GM12878 (cell line): ENCODE measurements around the gene CARD9. TPM values are rescaled to one million over a fixed set of nuclear protein-coding genes. Genes with fewer than 3 reads are reported as not detected.

Experiments
- ATAC-seq: fragments of 200-7000 bp; cut with Tn5 transposase; 3 replicates; pipeline ENCODE4 v1.9.1; 2020; ENCODE audit warnings: mild to moderate bottlenecking, moderate library complexity
- BruUV-seq: library from RNA; stranded (reverse); fragments of 400-500 nt; replicated peaks from 2 replicates; lab custom pipeline; 2021; lab: Mats Ljungman, UMichigan
- CTCF ChIA-PET: fragments of 300-600 bp; sonication (Branson Sonifier 250); formaldehyde crosslinking; extraction: SDS; loops from one replicate; lab custom pipeline; 2021; ENCODE audit warnings: inconsistent platforms; lab: Yijun Ruan, JAX
- POLR2A ChIA-PET: fragments of 350-600 bp; formaldehyde crosslinking; extraction: SDS; loops from one replicate; lab custom pipeline; 2021; ENCODE audit warnings: inconsistent platforms; lab: Charles Lee
- RAD21 ChIA-PET: fragments of 300-600 bp; sonication (Branson Sonifier 250); formaldehyde crosslinking; loops from one replicate; lab custom pipeline; 2023; ENCODE audit warnings: antibody characterized with exemption; ENCODE audit not compliant: unreplicated experiment; lab: Charles Lee
- SMC1A ChIA-PET: fragments of 300-600 bp; sonication (Branson Sonifier 250); formaldehyde crosslinking; loops from one replicate; lab custom pipeline; 2023; ENCODE audit not compliant: unreplicated experiment, uncharacterized antibody; lab: Charles Lee
- DNase-seq: peaks from one replicate; pipeline ENCODE4 v3.0.0-alpha.2; 2011; ENCODE audit warnings: low read depth, low spot score
- FAIRE-seq: peaks from 3 replicates; lab custom pipeline; 2011; peaks lifted over from hg19 to GRCh38; lab: Jason Lieb, UNC
- H2AFZ ChIP-seq: 2 replicates; pipeline ENCODE4 v1.6.0; 2011; ENCODE audit warnings: low read depth, low read length, control low read depth; ENCODE audit not compliant: control insufficient read depth
- H3K27ac ChIP-seq: 2 replicates; pipeline ENCODE4 v1.5.1; 2011; ENCODE audit warnings: control low read depth; ENCODE audit not compliant: control insufficient read depth, insufficient read depth
- H3K27me3 ChIP-seq, 2 experiments: replicated peaks in 1 of 2; 2 replicates each; pipeline versions ENCODE4 v1.6.0 to v1.6.1; 2011; ENCODE audit warnings: low read length in 1 of 2; ENCODE audit not compliant: control insufficient read depth in 2 of 2, insufficient read depth in 2 of 2
- H3K36me3 ChIP-seq, 2 experiments: 2 replicates each; pipeline ENCODE4 v1.5.1; 2011; ENCODE audit warnings: low read length in 1 of 2; ENCODE audit not compliant: control insufficient read depth in 2 of 2, insufficient read depth in 2 of 2
- H3K4me1 ChIP-seq: 2 replicates; pipeline ENCODE4 v1.6.1; 2011; ENCODE audit warnings: mild to moderate bottlenecking, low read length, moderate library complexity, mixed read lengths; ENCODE audit not compliant: control insufficient read depth, insufficient read depth
- H3K4me2 ChIP-seq: 2 replicates; pipeline ENCODE4 v1.6.0; 2011; ENCODE audit warnings: control low read depth; ENCODE audit not compliant: control insufficient read depth, insufficient read depth
- H3K4me3 ChIP-seq: fragments of 200-600 bp; sonication (generic); 2 replicates; pipeline ENCODE4 v1.5.1; 2016
- H3K79me2 ChIP-seq: 2 replicates; pipeline ENCODE4 v1.6.0; 2011; ENCODE audit warnings: low read length; ENCODE audit not compliant: control insufficient read depth, insufficient read depth
- H3K9ac ChIP-seq: 2 replicates; pipeline ENCODE4 v1.8.0; 2011; ENCODE audit warnings: low read length, control low read depth, mixed read lengths; ENCODE audit not compliant: control insufficient read depth, insufficient read depth
- H3K9me3 ChIP-seq: replicated peaks from 3 replicates; pipeline ENCODE4 v1.5.1; 2011; ENCODE audit warnings: mild to moderate bottlenecking, low read length; ENCODE audit not compliant: control insufficient read depth, insufficient read depth
- H4K20me1 ChIP-seq: 2 replicates; pipeline ENCODE4 v1.6.0; 2011; ENCODE audit not compliant: control insufficient read depth, insufficient read depth
- ATF7 ChIP-seq: fragments of 450-650 bp; IDR thresholded peaks from 2 replicates; pipeline ENCODE4 v1.6.1; 2016; ENCODE audit warnings: low read depth, mild to moderate bottlenecking
- CBFB ChIP-seq: IDR thresholded peaks from 2 replicates; pipeline ENCODE4 v1.6.1; 2016; ENCODE audit warnings: antibody characterized with exemption, low read depth
- CHD2 ChIP-seq: IDR thresholded peaks from 2 replicates; pipeline ENCODE4 v1.6.1; 2011; ENCODE audit warnings: low read depth, low read length, improper control_type of control experiment, borderline replicate concordance
- HDAC2 ChIP-seq: fragments of 200-600 bp; sonication (generic); IDR thresholded peaks from 2 replicates; pipeline ENCODE4 v1.6.1; 2017
- IKZF1 ChIP-seq: fragments of 450-650 bp; conservative IDR thresholded peaks from 2 replicates; pipeline ENCODE4 v1.6.1; 2017; ENCODE audit warnings: antibody characterized with exemption, mild to moderate bottlenecking
- NFYB ChIP-seq: IDR thresholded peaks from 2 replicates; pipeline ENCODE4 v1.6.1; 2011; ENCODE audit warnings: low read depth, mild to moderate bottlenecking, low read length, improper control_type of control experiment, moderate library complexity; ENCODE audit not compliant: insufficient read depth
- NR2C2 ChIP-seq: IDR thresholded peaks from 2 replicates; pipeline ENCODE4 v1.6.1; 2011; ENCODE audit warnings: borderline replicate concordance, low read depth; ENCODE audit not compliant: control insufficient read depth, insufficient read length
- POLR2A ChIP-seq: IDR thresholded peaks from 2 replicates; pipeline ENCODE4 v1.6.1; 2011; ENCODE audit warnings: low read depth, mild to moderate bottlenecking, low read length
- POLR2AphosphoS2 ChIP-seq: IDR thresholded peaks from 2 replicates; pipeline ENCODE4 v1.6.1; 2011; ENCODE audit warnings: low read depth, mild to moderate bottlenecking, low read length, improper control_type of control experiment, moderate library complexity
- TBL1XR1 ChIP-seq: IDR thresholded peaks from 2 replicates; pipeline ENCODE4 v1.6.1; 2012; ENCODE audit warnings: low read depth, low read length, improper control_type of control experiment
- TCF3 ChIP-seq: IDR thresholded peaks from 2 replicates; pipeline ENCODE4 v1.6.1; 2012; ENCODE audit warnings: low read depth, mild to moderate bottlenecking, low read length, borderline replicate concordance; ENCODE audit not compliant: insufficient read depth
- ZZZ3 ChIP-seq: IDR thresholded peaks from 2 replicates; pipeline ENCODE4 v1.6.1; 2011; ENCODE audit warnings: low read depth; ENCODE audit not compliant: control insufficient read depth, insufficient read length
- WGBS: methylation state at CpG from one replicate; pipeline ENCODE4 v1.1.6; 2016; ENCODE audit warnings: low lambda C conversion rate; ENCODE audit not compliant: insufficient replicate concordance, insufficient coverage; ENCODE audit errors: missing lambda C conversion rate; 5-methylcytosine and 5-hydroxymethylcytosine counted together
- in situ Hi-C: fragments of 300-500 bp; cut with MboI; formaldehyde crosslinking; loops from 9 replicates; pipeline ENCODE4 v1.14.3; 2018; ENCODE audit warnings: mixed read lengths
- intact Hi-C: fragments of 100-400 bp; cut with micrococcal nuclease; formaldehyde crosslinking; loops from one replicate; pipeline ENCODE4 v1.14.2; 2022; ENCODE audit not compliant: unreplicated experiment
- polyA plus RNA-seq, 11 experiments: library from polyadenylated mRNA; depleted of rRNA in 4 of 11; unstranded in 6 of 11; stranded (reverse) in 5 of 11; fragments of >200 nt; fragmentation: Nextera tagmentation in 4 of 11; fragmentation: Illumina TruSeq in 1 of 11; extraction: Ambion mirVana in 4 of 11; extraction: Trizol in 1 of 11; gene quantifications; 1 replicate in 1 of 11; 2 replicates in 10 of 11; pipeline versions ENCODE4 v1.2.1 to v1.2.3, GENCODE V29; 2011 to 2016; ENCODE audit warnings: inconsistent platforms in 2 of 11, missing spikeins in 2 of 11, low read depth in 1 of 11
- total RNA-seq, 4 experiments: library from RNA; depleted of rRNA in 3 of 4; stranded (reverse); fragments of >200 nt in 3 of 4; fragmentation: Illumina TruSeq in 1 of 4; extraction: Trizol in 1 of 4; gene quantifications; 2 replicates each; pipeline versions ENCODE4 v1.2.1 to v1.2.3, GENCODE V29; 2013 to 2021
- TF ChIP-seq, protein P1 (sequence below): IDR thresholded peaks from 2 replicates; pipeline ENCODE4 v1.6.1; 2011; ENCODE audit warnings: borderline replicate concordance, low read depth, mild to moderate bottlenecking, moderate library complexity, mixed read lengths, low read length; ENCODE audit not compliant: insufficient read depth; ENCODE audit errors: extremely low read length

Gene CARD9
- total and polyA plus RNA-seq, 10 of the 15 experiments (the other 5 are each of a cell fraction or from before 2014, with no cell fraction given) = 0.11 to 4.9 (median 1.8) TPM; not detected in 1

DNA sequence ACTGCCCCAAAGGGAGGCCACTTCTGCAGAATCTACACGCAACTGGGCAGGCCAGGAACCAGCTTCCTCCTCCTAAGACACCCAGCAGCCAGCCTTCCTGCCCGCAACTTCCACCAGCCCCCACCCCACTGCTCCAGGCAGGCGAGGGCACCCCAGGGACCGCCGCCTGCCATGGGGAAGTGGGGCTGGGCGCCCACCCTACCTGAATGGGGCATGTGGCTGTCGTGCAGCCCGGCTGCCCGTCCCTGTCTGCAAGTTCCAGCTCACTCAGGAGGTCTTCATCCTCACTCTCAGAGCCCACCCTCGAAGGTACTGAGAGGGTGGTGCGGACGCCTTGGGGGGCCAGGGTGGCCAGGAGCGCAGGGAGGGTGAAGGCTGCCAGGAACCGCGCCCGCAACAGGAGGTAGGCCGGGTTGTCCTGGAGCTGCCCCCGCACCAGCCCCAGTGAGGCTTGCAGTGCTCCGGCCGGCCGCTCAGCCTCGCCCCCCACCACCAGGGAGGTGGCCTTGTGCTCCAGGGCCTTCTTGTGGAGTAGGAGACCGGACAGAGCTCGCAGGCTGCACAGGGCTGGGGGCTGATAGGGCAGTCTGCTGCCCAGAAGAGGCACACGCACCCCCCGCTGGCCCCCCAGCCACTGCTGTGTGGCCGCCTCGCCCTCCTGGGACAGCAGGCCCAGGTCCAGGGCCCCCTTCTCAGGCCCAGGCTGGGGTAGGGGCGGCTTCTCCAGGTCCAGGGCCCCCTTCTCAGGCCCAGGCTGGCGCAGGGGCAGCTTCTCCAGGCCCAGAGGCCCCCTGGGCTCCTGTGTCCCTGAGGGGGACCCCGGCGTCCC lies 4.1 kb upstream of the CARD9 start:
- H3K9ac ChIP-seq = no peak overlapping the region

DNA sequence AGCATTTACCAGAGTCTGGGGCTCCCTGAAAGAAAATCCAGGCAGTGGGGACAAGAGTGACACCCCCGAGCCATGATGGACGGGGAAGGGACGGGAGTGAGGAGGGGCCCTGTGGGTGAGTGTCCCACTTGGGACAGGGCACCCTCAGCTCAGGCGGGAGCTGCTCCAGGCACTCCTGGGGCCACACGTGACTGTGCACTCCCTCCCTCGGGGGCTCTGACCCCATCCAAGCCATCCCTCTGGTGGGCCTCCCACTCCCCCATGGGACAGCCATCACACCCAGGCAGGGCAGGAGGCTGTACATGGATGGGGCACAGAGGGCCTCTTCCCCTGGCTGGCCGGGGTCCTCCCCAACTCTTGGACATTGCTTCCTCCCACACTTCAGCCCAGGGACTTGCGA lies 3.0 kb upstream of the CARD9 start:
- ATAC-seq = no peak
- no peaks in the 10 kb centered on the region for H3K27me3 ChIP-seq
- intact Hi-C loops (no loop called here), in situ Hi-C loops (no loop called here)
- no TSS peak for BruUV-seq
- H3K27ac ChIP-seq = no peak overlapping the region
- no peaks in the 10 kb centered on the region for H3K9me3 ChIP-seq
- no peak overlapping the region for H2AFZ ChIP-seq
- no peak overlapping the region for H3K4me2 ChIP-seq
- no peaks in the 10 kb centered on the region for H4K20me1 ChIP-seq
- ChIA-PET RAD21 (no interaction called here), SMC1A (no interaction called here), POLR2A (no interaction called here), CTCF (no interaction called here)
- H3K4me3 ChIP-seq = no peak overlapping the region
- H3K4me1 ChIP-seq = 0 out of 2 replicates have a peak, but pooled peaks cover 4% of the 10 kb centered on the region
- FAIRE-seq = no peak
- H3K36me3 ChIP-seq = peaks cover 0 to 17% of the 10 kb centered on the region in 2 experiments; a peak in 3 of 4 replicates
- no peak overlapping the region for H3K9ac ChIP-seq
- DNase-seq = no peak
- WGBS = 61% methylated on average over 8 of the region's 8 CpGs
- no peaks in the 10 kb centered on the region for H3K79me2 ChIP-seq
- no peak for TF ChIP-seq CBFB
- no peak for TF ChIP-seq ZZZ3
- no peak for TF ChIP-seq IKZF1
- TF ChIP-seq HDAC2 = no peak
- TF ChIP-seq NFYB = no peak
- no peak for TF ChIP-seq CHD2
- TF ChIP-seq TBL1XR1 = no peak
- TF ChIP-seq POLR2A = peak; percentile 55
- 0 out of 2 replicates have a peak, but pooled peaks have one; percentile 26 for TF ChIP-seq POLR2AphosphoS2

More for the DNA sequence above, 4.1 kb upstream of the CARD9 start:
- Histone ChIP-seq H3K4me1 (no peaks in the 10 kb centered on the region), H3K9me3 (no peaks in the 10 kb centered on the region), H3K79me2 (no peaks in the 10 kb centered on the region), H3K27ac (no peak overlapping the region), H3K4me2 (no peak overlapping the region), H2AFZ (no peak overlapping the region), H3K4me3 (no peak overlapping the region), H3K27me3 (no peaks in the 10 kb centered on the region), H4K20me1 (no peaks in the 10 kb centered on the region), H3K36me3 (peaks cover 0 to 24% of the 10 kb centered on the region in 2 experiments; a peak in 3 of 4 replicates)
- BruUV-seq = no TSS peak
- ChIA-PET CTCF (no interaction called here), SMC1A (no interaction called here), POLR2A (no interaction called here), RAD21 (no interaction called here)
- FAIRE-seq = no peak
- ATAC-seq = no peak
- no peak for DNase-seq
- in situ Hi-C loops = no loop called here
- WGBS = 82% methylated on average over 32 of the region's 32 CpGs
- peak; percentile 40 for TF ChIP-seq POLR2A
- TF ChIP-seq NR2C2 = no peak
- TF ChIP-seq ATF7 = no peak
- TF ChIP-seq, protein P1, sequence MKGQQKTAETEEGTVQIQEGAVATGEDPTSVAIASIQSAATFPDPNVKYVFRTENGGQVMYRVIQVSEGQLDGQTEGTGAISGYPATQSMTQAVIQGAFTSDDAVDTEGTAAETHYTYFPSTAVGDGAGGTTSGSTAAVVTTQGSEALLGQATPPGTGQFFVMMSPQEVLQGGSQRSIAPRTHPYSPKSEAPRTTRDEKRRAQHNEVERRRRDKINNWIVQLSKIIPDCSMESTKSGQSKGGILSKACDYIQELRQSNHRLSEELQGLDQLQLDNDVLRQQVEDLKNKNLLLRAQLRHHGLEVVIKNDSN = peak; percentile 7
- no peak for TF ChIP-seq TCF3
- intact Hi-C loops = no loop called here
